Progenitor cell of endocrine pancreas (in vitro differentiated cells): ENCODE results near the gene SSH3. TPM values are rescaled to one million over a fixed set of nuclear protein-coding genes. Genes with fewer than 3 reads are reported as not detected.
"Not testable (repeated sequence)": the region's sequence is repeated elsewhere in the genome, so short reads cannot be mapped to it uniquely, and the experiment has no call there.

Source experiments
- DNase-seq: peaks from one replicate; pipeline ENCODE4 v3.0.0; 2021; ENCODE audit warnings: low spot score; ENCODE audit not compliant: unreplicated experiment
- H3K27ac Mint-ChIP-seq: 2 replicates; pipeline ENCODE4 v1.8.0; 2021; ENCODE audit warnings: mild to moderate bottlenecking, moderate library complexity, mixed read lengths
- H3K27me3 Mint-ChIP-seq: 2 replicates; pipeline ENCODE4 v1.8.0; 2021; ENCODE audit warnings: mixed read lengths
- H3K36me3 Mint-ChIP-seq: 2 replicates; pipeline ENCODE4 v1.8.0; 2022; ENCODE audit warnings: mixed read lengths; ENCODE audit not compliant: insufficient read depth
- H3K4me1 Mint-ChIP-seq: 2 replicates; pipeline ENCODE4 v1.8.0; 2021; ENCODE audit warnings: low read depth, mixed read lengths
- H3K4me3 Mint-ChIP-seq: 2 replicates; pipeline ENCODE4 v1.8.0; 2021; ENCODE audit warnings: low read depth, mild to moderate bottlenecking, moderate library complexity, mixed read lengths
- H3K9me3 Mint-ChIP-seq: 2 replicates; pipeline ENCODE4 v1.8.0; 2021; ENCODE audit warnings: low read depth, mixed read lengths
- CTCF ChIP-seq: fragments of 200-600 bp; sonication (generic); IDR thresholded peaks from one replicate; pipeline ENCODE4 v1.5.0; 2021; ENCODE audit warnings: antibody characterized with exemption, mild to moderate bottlenecking; ENCODE audit not compliant: unreplicated experiment
- total RNA-seq: library from RNA; stranded (reverse); gene quantifications from 2 replicates; pipeline ENCODE4 v1.2.1, GENCODE V29; 2021

Gene SSH3
- total RNA-seq, 1 donor from 2014 or later = 48.9 TPM

- Mint-ChIP-seq H3K27ac (no peak overlapping the region), H3K9me3 (no peaks in the 10 kb centered on the region), H3K36me3 (peaks cover 20% of the 10 kb centered on the region), H3K27me3 (peaks cover 5% of the 10 kb centered on the region), H3K4me3 (no peak overlapping the region), H3K4me1 (peaks cover 1% of the 10 kb centered on the region)
- no peak for TF ChIP-seq CTCF
- no peak for DNase-seq
These were observed 47.5 kb upstream of the SSH3 start for GRCh38 chr11:67255864-67256263.

- Mint-ChIP-seq H3K27ac (no peak overlapping the region), H3K4me3 (no peak overlapping the region)
These were observed 46.7 kb upstream of the SSH3 start for GRCh38 chr11:67256477-67257135.

GRCh38 chr11:67260406-67260805 is 42.9 kb upstream of the SSH3 start:
- DNase-seq = no peak
- H3K4me1 Mint-ChIP-seq = peaks cover 9% of the 10 kb centered on the region
- H3K27ac Mint-ChIP-seq = peak overlapping the region; percentile 21

More at GRCh38 chr11:67256477-67257135, 46.7 kb upstream of the SSH3 start:
- no peaks in the 10 kb centered on the region for H3K9me3 Mint-ChIP-seq
- peaks cover 9% of the 10 kb centered on the region for H3K27me3 Mint-ChIP-seq
- peaks cover 2% of the 10 kb centered on the region for H3K4me1 Mint-ChIP-seq
- DNase-seq = no peak
- TF ChIP-seq CTCF = no peak
- peaks cover 20% of the 10 kb centered on the region for H3K36me3 Mint-ChIP-seq

GRCh38 chr11:67260885-67261639 is 42.3 kb upstream of the SSH3 start:
- H3K27ac Mint-ChIP-seq = peak overlapping the region; percentile 33
- not testable (repeated sequence) for H3K36me3 Mint-ChIP-seq, H3K9me3 Mint-ChIP-seq
- peak; percentile 48 for DNase-seq
- peaks cover 11% of the 10 kb centered on the region for H3K4me1 Mint-ChIP-seq
- peaks cover 28% of the 10 kb centered on the region for H3K27me3 Mint-ChIP-seq
- H3K4me3 Mint-ChIP-seq = peak overlapping the region; percentile 56

More at GRCh38 chr11:67260406-67260805, 42.9 kb upstream of the SSH3 start:
- peaks cover 28% of the 10 kb centered on the region for H3K27me3 Mint-ChIP-seq
- TF ChIP-seq CTCF = no peak
- H3K36me3 Mint-ChIP-seq = peaks cover 6% of the 10 kb centered on the region
- H3K4me3 Mint-ChIP-seq = no peak overlapping the region
- no peaks in the 10 kb centered on the region for H3K9me3 Mint-ChIP-seq

GRCh38 chr11:67261640-67261945 is 41.7 kb upstream of the SSH3 start:
- Mint-ChIP-seq H3K36me3 (peaks cover 3% of the 10 kb centered on the region), H3K9me3 (no peaks in the 10 kb centered on the region), H3K4me1 (peaks cover 11% of the 10 kb centered on the region), H3K4me3 (no peak overlapping the region), H3K27ac (no peak overlapping the region), H3K27me3 (peaks cover 28% of the 10 kb centered on the region)
- DNase-seq = no peak
- TF ChIP-seq CTCF = peak; percentile 16
